OCI-LY3 (cell line): ENCODE data around the gene GPNMB.

Experiments
- EZH2phosphoT487 ChIP-seq: fragments of 200-600 bp; shearing (Covaris generic); IDR thresholded peaks from 2 replicates; pipeline ENCODE4 v1.6.1; 2018; ENCODE audit warnings: antibody characterized with exemption, mixed run types, low read depth
- TF ChIP-seq, protein P1 (sequence below): fragments of 200-600, 300-600 bp; sonication (generic); IDR thresholded peaks from 2 replicates; pipeline ENCODE4 v1.5.1; 2014; ENCODE audit warnings: antibody characterized with exemption, low read length, low read depth

DNA sequence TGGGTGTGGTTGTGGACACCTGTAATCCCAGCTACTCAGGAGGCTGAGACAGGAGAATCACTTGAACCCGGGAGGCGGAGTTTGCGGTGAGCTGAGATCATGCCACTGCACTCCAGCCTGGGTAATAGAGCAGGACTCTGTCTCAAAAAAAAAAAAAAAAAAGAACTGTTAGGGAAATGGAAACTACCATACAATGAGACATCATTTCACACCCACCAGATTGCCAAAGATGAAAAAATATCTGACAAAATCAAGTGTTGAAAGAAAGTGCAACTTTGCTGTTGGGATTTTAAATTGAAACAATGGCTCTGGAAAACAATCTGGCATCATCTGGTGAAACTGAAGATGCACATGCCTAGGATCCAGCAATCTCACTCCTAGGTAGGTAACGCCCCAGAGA lies 36.5 kb downstream of the GPNMB start:
- TF ChIP-seq, protein P1, sequence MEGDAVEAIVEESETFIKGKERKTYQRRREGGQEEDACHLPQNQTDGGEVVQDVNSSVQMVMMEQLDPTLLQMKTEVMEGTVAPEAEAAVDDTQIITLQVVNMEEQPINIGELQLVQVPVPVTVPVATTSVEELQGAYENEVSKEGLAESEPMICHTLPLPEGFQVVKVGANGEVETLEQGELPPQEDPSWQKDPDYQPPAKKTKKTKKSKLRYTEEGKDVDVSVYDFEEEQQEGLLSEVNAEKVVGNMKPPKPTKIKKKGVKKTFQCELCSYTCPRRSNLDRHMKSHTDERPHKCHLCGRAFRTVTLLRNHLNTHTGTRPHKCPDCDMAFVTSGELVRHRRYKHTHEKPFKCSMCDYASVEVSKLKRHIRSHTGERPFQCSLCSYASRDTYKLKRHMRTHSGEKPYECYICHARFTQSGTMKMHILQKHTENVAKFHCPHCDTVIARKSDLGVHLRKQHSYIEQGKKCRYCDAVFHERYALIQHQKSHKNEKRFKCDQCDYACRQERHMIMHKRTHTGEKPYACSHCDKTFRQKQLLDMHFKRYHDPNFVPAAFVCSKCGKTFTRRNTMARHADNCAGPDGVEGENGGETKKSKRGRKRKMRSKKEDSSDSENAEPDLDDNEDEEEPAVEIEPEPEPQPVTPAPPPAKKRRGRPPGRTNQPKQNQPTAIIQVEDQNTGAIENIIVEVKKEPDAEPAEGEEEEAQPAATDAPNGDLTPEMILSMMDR = no peak
- TF ChIP-seq EZH2phosphoT487 = no peak
